Endothelial cell of umbilical vein (primary cell): ENCODE results near the gene SCGB1A1. TPM values are rescaled to one million over a fixed set of nuclear protein-coding genes. Genes with fewer than 3 reads are reported as not detected.

Experiments used
- BruUV-seq: library from RNA; stranded (reverse); fragments of 400-500 nt; replicated peaks from 2 replicates; lab custom pipeline; 2021; lab: Mats Ljungman, UMichigan
- CTCF ChIA-PET: fragments of 300-600, 350-600 bp; sonication (Branson Sonifier 250); formaldehyde crosslinking; loops from one replicate; lab custom pipeline; 2021; ENCODE audit warnings: antibody characterized with exemption, inconsistent platforms; lab: Charles Lee
- POLR2A ChIA-PET: fragments of 300-600, 350-600 bp; sonication (Branson Sonifier 250); formaldehyde crosslinking; loops from one replicate; lab custom pipeline; 2021; ENCODE audit warnings: antibody characterized with exemption, inconsistent platforms; lab: Charles Lee
- DNase-seq: peaks from one replicate; pipeline ENCODE4 v3.0.0-alpha.2; 2011; ENCODE audit warnings: low read depth, low spot score
- FAIRE-seq: peaks from 2 replicates; lab custom pipeline; 2011; peaks lifted over from hg19 to GRCh38; lab: Jason Lieb, UNC
- H2AFZ ChIP-seq: 2 replicates; pipeline ENCODE4 v1.6.0; 2012; ENCODE audit warnings: low read depth, low read length, control low read depth, inconsistent platforms
- H3K27ac ChIP-seq: 2 replicates; pipeline ENCODE4 v1.5.1; 2011; ENCODE audit warnings: low read depth, mild to moderate bottlenecking, control low read depth, low read length, moderate library complexity; ENCODE audit not compliant: insufficient read depth
- H3K27me3 ChIP-seq, 2 experiments: 2 replicates each; pipeline versions ENCODE4 v1.6.0 to v1.6.1; 2011; ENCODE audit warnings: low read length in 2 of 2, mixed read lengths in 1 of 2; ENCODE audit not compliant: control insufficient read depth in 2 of 2, insufficient read depth in 2 of 2
- H3K36me3 ChIP-seq, 2 experiments: 2 replicates in 1 of 2; 3 replicates in 1 of 2; pipeline ENCODE4 v1.5.1; 2011; ENCODE audit warnings: low read length in 2 of 2, mild to moderate bottlenecking in 1 of 2, moderate library complexity in 1 of 2; ENCODE audit not compliant: control insufficient read depth in 2 of 2, insufficient read depth in 2 of 2; ENCODE audit errors: extremely low read depth in 1 of 2
- H3K4me1 ChIP-seq: 3 replicates; pipeline ENCODE4 v1.5.1; 2011; ENCODE audit warnings: mild to moderate bottlenecking, low read length; ENCODE audit not compliant: control insufficient read depth, insufficient read depth; ENCODE audit errors: extremely low read depth
- H3K4me2 ChIP-seq: 2 replicates; pipeline ENCODE4 v1.6.1; 2011; ENCODE audit warnings: low read length, control low read depth, mixed read lengths; ENCODE audit not compliant: insufficient read depth
- H3K4me3 ChIP-seq, 3 experiments: fragments of 200-600 bp in 1 of 3; sonication (generic), shearing (Covaris generic) in 1 of 3; replicated peaks in 1 of 3; 2 replicates each; pipeline ENCODE4 v1.5.1; 2011 to 2016; ENCODE audit warnings: control low read depth in 3 of 3, low read length in 3 of 3, mild to moderate bottlenecking in 2 of 3, inconsistent platforms in 1 of 3, low read depth in 1 of 3, moderate library complexity in 1 of 3; ENCODE audit not compliant: insufficient read depth in 1 of 3
- H3K79me2 ChIP-seq: 2 replicates; pipeline ENCODE4 v1.6.0; 2012; ENCODE audit warnings: low read length, inconsistent platforms; ENCODE audit not compliant: control insufficient read depth, insufficient read depth
- H3K9ac ChIP-seq: replicated peaks from 2 replicates; pipeline ENCODE3; 2011; ENCODE audit warnings: low read length, control low read depth; ENCODE audit not compliant: insufficient read depth; ENCODE audit errors: extremely low read depth
- H3K9me1 ChIP-seq: replicated peaks from 3 replicates; pipeline ENCODE4 v1.6.0; 2011; ENCODE audit warnings: mild to moderate bottlenecking, low read length; ENCODE audit not compliant: control insufficient read depth, insufficient read depth; ENCODE audit errors: extremely low read depth
- H3K9me3 ChIP-seq: replicated peaks from 2 replicates; pipeline ENCODE4 v1.5.1; 2012; ENCODE audit warnings: low read length, inconsistent platforms; ENCODE audit not compliant: control insufficient read depth, insufficient read depth
- H4K20me1 ChIP-seq: replicated peaks from 2 replicates; pipeline ENCODE3; 2011; ENCODE audit warnings: mild to moderate bottlenecking, low read length; ENCODE audit not compliant: control insufficient read depth, insufficient read depth; ENCODE audit errors: extremely low read depth
- CTCF ChIP-seq, 2 donors: IDR thresholded peaks; 1 replicate in 1 of 2; 2 replicates in 1 of 2; pipeline ENCODE4 v1.5.1; 2011; ENCODE audit warnings: low read length in 2 of 2, mild to moderate bottlenecking in 2 of 2, moderate library complexity in 2 of 2, control low read depth in 1 of 2, inconsistent platforms in 1 of 2, low read depth in 1 of 2; ENCODE audit not compliant: insufficient read depth in 1 of 2; ENCODE audit errors: extremely low read depth in 1 of 2
- EZH2 ChIP-seq: IDR thresholded peaks from 2 replicates; pipeline ENCODE4 v1.6.1; 2012; ENCODE audit warnings: borderline replicate concordance, low read depth, mild to moderate bottlenecking, moderate library complexity, low read length, inconsistent platforms; ENCODE audit not compliant: severe bottlenecking
- JUN ChIP-seq: IDR thresholded peaks from 2 replicates; pipeline ENCODE4 v1.6.1; 2011; ENCODE audit warnings: borderline replicate concordance, low read depth; ENCODE audit not compliant: insufficient read length, insufficient read depth
- POLR2AphosphoS5 ChIP-seq: IDR thresholded peaks from 2 replicates; pipeline ENCODE4 v1.6.1; 2012; ENCODE audit warnings: low read depth, mild to moderate bottlenecking, control low read depth, low read length, moderate library complexity; ENCODE audit not compliant: insufficient read depth
- dilution Hi-C: fragments of 300-500 bp; cut with MboI; formaldehyde crosslinking; loops from one replicate; pipeline ENCODE4 v1.15.0; 2019; ENCODE audit warnings: low sequenced_read_pairs; ENCODE audit not compliant: extremely low pct_ligation_motif_present
- intact Hi-C: fragments of 100-400 bp; cut with micrococcal nuclease; formaldehyde crosslinking; loops from one replicate; pipeline ENCODE4 v1.10.0; 2022
- polyA plus RNA-seq, 4 experiments: library from polyadenylated mRNA; depleted of rRNA in 3 of 4; stranded (reverse) in 3 of 4; unstranded in 1 of 4; fragments of >200 nt; gene quantifications; 2 replicates each; pipeline versions ENCODE4 v1.2.1 to v1.2.3, GENCODE V29; 2011 to 2012; ENCODE audit warnings: missing spikeins in 1 of 4
- total RNA-seq: library from RNA; stranded (reverse); gene quantifications from 2 replicates; pipeline ENCODE4 v1.2.3, GENCODE V29; 2021

SCGB1A1 gene
- total and polyA plus RNA-seq, 2 donors (not counting 3 experiments of a cell fraction or from before 2014, with no cell fraction given), result not detected

- no peak for TF ChIP-seq POLR2AphosphoS5
- no peak for TF ChIP-seq CTCF (IDR thresholded peaks at IDR 0.05; ENCODE audit: extremely low read depth in 1 of 2, insufficient read depth in 1 of 2, low read depth in 1 of 2, low read length in 2 of 2)
- TF ChIP-seq EZH2, result no peak
- TF ChIP-seq JUN, result no peak
- no peak overlapping the region for H3K4me3 ChIP-seq
- no peak overlapping the region for H3K4me2 ChIP-seq
- H3K79me2 ChIP-seq, result no peaks in the 10 kb centered on the region
- intact Hi-C loops, result no loop called here
- no peaks in the 10 kb centered on the region for H3K36me3 ChIP-seq
- H3K9ac ChIP-seq, result no peak overlapping the region
- H3K27me3 ChIP-seq, result no peaks in the 10 kb centered on the region
- no peaks in the 10 kb centered on the region for H4K20me1 ChIP-seq
- H3K27ac ChIP-seq, result no peak overlapping the region
- FAIRE-seq, result no peak
- DNase-seq, result no peak
- H3K9me1 ChIP-seq, result no peaks in the 10 kb centered on the region
- ChIA-PET CTCF (interaction anchor here (0.7 to 1.6 kb wide), 8 partner anchors 14 to 84 kb away, joined by 3 to 13 read pairs (median 4); no protein-coding TSS in a partner anchor), POLR2A (interaction anchor here (0.6 kb wide), 1 partner anchor 13 kb away, joined by 3 read pairs; no protein-coding TSS in a partner anchor)
- dilution Hi-C loops, result no loop called here
- BruUV-seq, result no TSS peak
- no peaks in the 10 kb centered on the region for H3K9me3 ChIP-seq
- no peak overlapping the region for H2AFZ ChIP-seq
- H3K4me1 ChIP-seq, result no peaks in the 10 kb centered on the region
These were observed 39.6 kb downstream of the SCGB1A1 start for GRCh38 chr11:62458212-62459002.
